ENCODE measurements around the gene TREX2.

Gene TREX2

GRCh38 chrX:153395613-153396319 lies 50.1 kb downstream of the TREX2 start:
- no peak overlapping the region for H3K27ac ChIP-seq (ENCODE audit: poor library complexity, severe bottlenecking)
- ATAC-seq (ENCODE audit: low read depth) (no peak), DNase-seq (ENCODE audit: low spot score) (no peak)
- no peak overlapping the region for H3K4me3 ChIP-seq (ENCODE audit: severe bottlenecking)
- H3K27me3 ChIP-seq (ENCODE audit: insufficient read depth, poor library complexity, severe bottlenecking): no peaks in the 10 kb centered on the region
- TF ChIP-seq, protein P1, sequence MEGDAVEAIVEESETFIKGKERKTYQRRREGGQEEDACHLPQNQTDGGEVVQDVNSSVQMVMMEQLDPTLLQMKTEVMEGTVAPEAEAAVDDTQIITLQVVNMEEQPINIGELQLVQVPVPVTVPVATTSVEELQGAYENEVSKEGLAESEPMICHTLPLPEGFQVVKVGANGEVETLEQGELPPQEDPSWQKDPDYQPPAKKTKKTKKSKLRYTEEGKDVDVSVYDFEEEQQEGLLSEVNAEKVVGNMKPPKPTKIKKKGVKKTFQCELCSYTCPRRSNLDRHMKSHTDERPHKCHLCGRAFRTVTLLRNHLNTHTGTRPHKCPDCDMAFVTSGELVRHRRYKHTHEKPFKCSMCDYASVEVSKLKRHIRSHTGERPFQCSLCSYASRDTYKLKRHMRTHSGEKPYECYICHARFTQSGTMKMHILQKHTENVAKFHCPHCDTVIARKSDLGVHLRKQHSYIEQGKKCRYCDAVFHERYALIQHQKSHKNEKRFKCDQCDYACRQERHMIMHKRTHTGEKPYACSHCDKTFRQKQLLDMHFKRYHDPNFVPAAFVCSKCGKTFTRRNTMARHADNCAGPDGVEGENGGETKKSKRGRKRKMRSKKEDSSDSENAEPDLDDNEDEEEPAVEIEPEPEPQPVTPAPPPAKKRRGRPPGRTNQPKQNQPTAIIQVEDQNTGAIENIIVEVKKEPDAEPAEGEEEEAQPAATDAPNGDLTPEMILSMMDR (IDR thresholded peaks at IDR 0.05; ENCODE audit: poor library complexity, severe bottlenecking): no peak
- no peaks in the 10 kb centered on the region for H3K36me3 ChIP-seq (ENCODE audit: low read depth)
- no peaks in the 10 kb centered on the region for H3K4me1 ChIP-seq (ENCODE audit: insufficient read depth, poor library complexity, severe bottlenecking)
- H3K9me3 ChIP-seq (ENCODE audit: severe bottlenecking): no peaks in the 10 kb centered on the region

DNA sequence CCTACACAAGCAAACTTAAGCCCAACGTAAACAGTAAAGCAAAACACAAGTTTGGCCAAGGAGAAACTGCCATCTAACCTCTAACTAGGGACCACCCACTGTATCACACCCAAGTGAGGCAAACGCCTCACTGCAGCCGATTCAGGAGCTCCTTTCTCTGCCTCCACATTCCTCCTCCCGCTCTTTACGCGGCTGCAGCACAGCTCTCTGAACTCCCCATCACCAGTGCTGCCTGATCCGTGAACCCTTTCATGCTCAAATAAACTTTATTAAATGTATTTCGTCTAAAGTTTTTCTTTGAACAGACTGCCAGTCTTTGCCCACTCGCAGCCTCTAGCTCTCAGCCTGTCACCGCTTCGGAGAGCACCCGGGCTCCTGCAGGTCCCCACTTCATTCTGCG lies 51.2 kb downstream of the TREX2 start:
- ATAC-seq (ENCODE audit: low read depth): no peak
- Histone ChIP-seq H3K4me3 (ENCODE audit: severe bottlenecking) (no peak overlapping the region), H3K36me3 (ENCODE audit: low read depth) (no peaks in the 10 kb centered on the region), H3K27ac (ENCODE audit: poor library complexity, severe bottlenecking) (no peak overlapping the region), H3K4me1 (ENCODE audit: insufficient read depth, poor library complexity, severe bottlenecking) (no peaks in the 10 kb centered on the region), H3K27me3 (ENCODE audit: insufficient read depth, poor library complexity, severe bottlenecking) (no peaks in the 10 kb centered on the region), H3K9me3 (ENCODE audit: severe bottlenecking) (no peaks in the 10 kb centered on the region)
- TF ChIP-seq, protein P1 (IDR thresholded peaks at IDR 0.05; ENCODE audit: poor library complexity, severe bottlenecking): no peak
- DNase-seq (ENCODE audit: low spot score): no peak

All from RWPE2 (cell line).